Measurements from ENCODE around the gene FOXP4.

FOXP4 gene

GRCh38 chr6:41570259-41570615 is 24.1 kb downstream of the FOXP4 start:
- no peak for DNase-seq (ENCODE audit: low spot score)
- in situ Hi-C loops (cut with MboI; ENCODE audit: low sequenced_read_pairs, unreplicated experiment), result no loop called here
- no peak for TF ChIP-seq CTCF (IDR thresholded peaks at IDR 0.05; ENCODE audit: borderline replicate concordance, control extremely low read depth, extremely low read depth, insufficient read depth, missing control alignments)

GRCh38 chr6:41571021-41571780 is 25.0 kb downstream of the FOXP4 start:
- no peak for TF ChIP-seq CTCF (IDR thresholded peaks at IDR 0.05; ENCODE audit: borderline replicate concordance, control extremely low read depth, extremely low read depth, insufficient read depth, missing control alignments)
- no peak for DNase-seq (ENCODE audit: low spot score)
- in situ Hi-C loops (cut with MboI; ENCODE audit: low sequenced_read_pairs, unreplicated experiment), result no loop called here

GRCh38 chr6:41572613-41573012 is 26.4 kb downstream of the FOXP4 start:
- DNase-seq (ENCODE audit: low spot score), result no peak
- TF ChIP-seq CTCF (IDR thresholded peaks at IDR 0.05; ENCODE audit: borderline replicate concordance, control extremely low read depth, extremely low read depth, insufficient read depth, missing control alignments), result no peak
- in situ Hi-C loops (cut with MboI; ENCODE audit: low sequenced_read_pairs, unreplicated experiment), result no loop called here

DNA sequence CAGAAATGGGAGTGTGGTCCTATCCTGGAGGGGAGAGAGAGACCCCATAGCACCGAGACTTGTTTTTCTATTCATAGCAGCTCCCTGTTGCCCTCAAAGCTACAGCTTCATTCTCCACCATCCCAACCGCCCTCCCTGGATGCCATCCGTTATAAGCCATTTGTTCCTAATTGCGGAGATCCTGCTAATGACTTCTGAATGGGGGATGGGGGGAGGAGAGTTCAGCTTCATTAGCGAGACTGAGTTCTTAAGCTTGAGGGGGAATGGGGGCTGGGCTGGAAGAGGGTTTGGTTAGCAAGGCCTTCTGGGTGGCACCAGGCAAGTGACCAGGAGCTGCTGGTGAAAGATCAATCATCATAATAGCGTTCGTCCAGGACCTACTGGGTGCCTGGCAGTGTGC is 27.1 kb downstream of the FOXP4 start:
- in situ Hi-C loops (cut with MboI; ENCODE audit: low sequenced_read_pairs, unreplicated experiment), result no loop called here
- DNase-seq (ENCODE audit: low spot score), result no peak
- TF ChIP-seq CTCF (IDR thresholded peaks at IDR 0.05; ENCODE audit: borderline replicate concordance, control extremely low read depth, extremely low read depth, insufficient read depth, missing control alignments), result no peak

DNA sequence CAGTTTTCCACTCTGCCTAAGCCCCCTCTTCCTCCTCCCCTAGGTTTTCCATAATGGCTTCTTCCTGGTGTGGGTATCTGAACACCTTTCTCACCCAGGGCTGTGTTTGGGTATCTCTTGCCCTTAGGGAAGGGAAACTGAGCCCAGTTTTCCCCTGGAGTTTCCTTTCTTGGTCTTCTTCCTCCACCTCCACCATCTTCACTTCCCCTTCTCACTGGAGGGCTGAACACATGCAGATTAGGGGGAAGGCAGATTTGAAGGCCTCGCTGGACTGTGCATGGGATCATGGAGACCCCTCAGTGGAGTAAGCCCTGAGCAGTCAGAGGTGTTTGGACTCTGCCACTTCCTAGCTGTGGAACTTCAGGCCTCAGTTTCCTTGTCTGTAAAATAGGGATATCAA is 27.8 kb downstream of the FOXP4 start:
- no peak for DNase-seq (ENCODE audit: low spot score)
- TF ChIP-seq CTCF (IDR thresholded peaks at IDR 0.05; ENCODE audit: borderline replicate concordance, control extremely low read depth, extremely low read depth, insufficient read depth, missing control alignments), result no peak

DNA sequence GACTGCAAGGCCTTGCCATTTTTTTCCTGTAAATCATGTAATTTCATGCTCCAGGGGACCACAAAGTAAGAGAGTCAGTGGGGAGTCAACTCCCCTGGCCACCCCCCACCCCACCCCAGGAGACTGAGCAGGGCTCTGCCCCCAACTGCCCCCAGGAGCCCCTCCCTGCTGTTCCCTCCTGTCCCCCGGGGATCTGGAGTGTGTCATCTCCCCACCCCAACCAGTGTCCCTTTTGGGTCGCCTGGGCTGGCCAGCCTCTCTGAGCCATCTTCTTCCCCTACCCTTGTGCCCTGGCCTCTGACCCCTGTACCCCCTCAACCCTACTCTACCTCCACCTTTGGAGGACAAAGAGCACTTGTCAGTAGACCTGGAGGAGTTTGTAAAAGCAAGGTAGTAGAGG is 29.4 kb downstream of the FOXP4 start:
- no peak for DNase-seq (ENCODE audit: low spot score)
- in situ Hi-C loops (cut with MboI; ENCODE audit: low sequenced_read_pairs, unreplicated experiment), result no loop called here
- TF ChIP-seq CTCF (IDR thresholded peaks at IDR 0.05; ENCODE audit: borderline replicate concordance, control extremely low read depth, extremely low read depth, insufficient read depth, missing control alignments), result no peak

More for the DNA sequence above, 27.8 kb downstream of the FOXP4 start:
- in situ Hi-C loops (cut with MboI; ENCODE audit: low sequenced_read_pairs, unreplicated experiment), result no loop called here
